ENCODE results near the gene RRAS2. TPM values are rescaled to one million over a fixed set of nuclear protein-coding genes. Genes with fewer than 3 reads are reported as not detected.

The RRAS2 gene
- total RNA-seq, 1 donor from 2014 or later, result 150 TPM

DNA sequence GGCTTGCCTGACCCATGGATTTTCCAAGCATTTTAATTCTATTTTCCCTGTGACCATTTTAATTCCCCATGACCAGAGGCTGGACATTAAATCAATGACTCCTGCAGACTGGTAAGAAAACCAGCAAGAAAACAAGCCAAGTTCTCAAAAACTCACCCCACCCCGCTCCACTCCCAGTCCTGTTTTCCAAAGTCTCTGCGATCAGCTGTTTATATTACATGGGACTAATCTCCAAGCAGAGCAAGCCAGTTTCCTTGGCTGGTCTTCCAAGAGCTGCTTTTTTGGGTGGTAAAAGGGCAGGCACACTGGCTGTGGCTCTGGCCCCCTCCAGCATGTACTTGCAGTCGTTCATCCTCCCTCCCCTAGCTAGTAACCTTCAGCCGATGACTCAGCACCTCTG, 97.9 kb downstream of the RRAS2 start:
- H3K27ac Mint-ChIP-seq (ENCODE audit: unreplicated experiment), result no peak overlapping the region
- peaks cover 2% of the 10 kb centered on the region for H3K9me3 Mint-ChIP-seq (ENCODE audit: unreplicated experiment)
- H3K4me1 Mint-ChIP-seq (ENCODE audit: low read depth, unreplicated experiment), result peaks cover 12% of the 10 kb centered on the region
- no peaks in the 10 kb centered on the region for H3K4me1 ChIP-seq (ENCODE audit: insufficient read depth, low read length)
- H3K79me2 ChIP-seq (ENCODE audit: insufficient read depth, low read length), result no peaks in the 10 kb centered on the region
- no peaks in the 10 kb centered on the region for H3K9me3 ChIP-seq (ENCODE audit: insufficient read depth, low read depth, low read length)
- H3K4me3 ChIP-seq (ENCODE audit: insufficient read depth, low read depth, low read length), result no peak overlapping the region
- H3K27me3 ChIP-seq (ENCODE audit: insufficient read depth, low read length), result no peaks in the 10 kb centered on the region
- no peaks in the 10 kb centered on the region for H3K27me3 Mint-ChIP-seq (ENCODE audit: low read depth, unreplicated experiment)
- H2AFZ ChIP-seq (ENCODE audit: low read depth, low read length), result no peak overlapping the region
- no peaks in the 10 kb centered on the region for H3K36me3 ChIP-seq (ENCODE audit: insufficient read depth, low read length)
- H4K20me1 ChIP-seq (ENCODE audit: insufficient read depth, low read length), result no peaks in the 10 kb centered on the region
- H3K36me3 Mint-ChIP-seq (ENCODE audit: low read depth, unreplicated experiment), result peaks cover 23% of the 10 kb centered on the region
- no peak overlapping the region for H3K4me2 ChIP-seq (ENCODE audit: low read length)
- H3K27ac ChIP-seq (ENCODE audit: low read depth, low read length), result no peak overlapping the region
- no peak for TF ChIP-seq EZH2 (IDR thresholded peaks at IDR 0.05; ENCODE audit: insufficient read depth, low read length)
- TF ChIP-seq, protein P1, sequence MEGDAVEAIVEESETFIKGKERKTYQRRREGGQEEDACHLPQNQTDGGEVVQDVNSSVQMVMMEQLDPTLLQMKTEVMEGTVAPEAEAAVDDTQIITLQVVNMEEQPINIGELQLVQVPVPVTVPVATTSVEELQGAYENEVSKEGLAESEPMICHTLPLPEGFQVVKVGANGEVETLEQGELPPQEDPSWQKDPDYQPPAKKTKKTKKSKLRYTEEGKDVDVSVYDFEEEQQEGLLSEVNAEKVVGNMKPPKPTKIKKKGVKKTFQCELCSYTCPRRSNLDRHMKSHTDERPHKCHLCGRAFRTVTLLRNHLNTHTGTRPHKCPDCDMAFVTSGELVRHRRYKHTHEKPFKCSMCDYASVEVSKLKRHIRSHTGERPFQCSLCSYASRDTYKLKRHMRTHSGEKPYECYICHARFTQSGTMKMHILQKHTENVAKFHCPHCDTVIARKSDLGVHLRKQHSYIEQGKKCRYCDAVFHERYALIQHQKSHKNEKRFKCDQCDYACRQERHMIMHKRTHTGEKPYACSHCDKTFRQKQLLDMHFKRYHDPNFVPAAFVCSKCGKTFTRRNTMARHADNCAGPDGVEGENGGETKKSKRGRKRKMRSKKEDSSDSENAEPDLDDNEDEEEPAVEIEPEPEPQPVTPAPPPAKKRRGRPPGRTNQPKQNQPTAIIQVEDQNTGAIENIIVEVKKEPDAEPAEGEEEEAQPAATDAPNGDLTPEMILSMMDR (IDR thresholded peaks at IDR 0.05; ENCODE audit: insufficient read depth, low read depth, low read length), result no peak
- no peak for FAIRE-seq
- H3K9ac ChIP-seq (ENCODE audit: low read length), result no peak overlapping the region
- no peak for DNase-seq (ENCODE audit: low read depth)
- H3K4me3 Mint-ChIP-seq (ENCODE audit: unreplicated experiment), result no peak overlapping the region

DNA sequence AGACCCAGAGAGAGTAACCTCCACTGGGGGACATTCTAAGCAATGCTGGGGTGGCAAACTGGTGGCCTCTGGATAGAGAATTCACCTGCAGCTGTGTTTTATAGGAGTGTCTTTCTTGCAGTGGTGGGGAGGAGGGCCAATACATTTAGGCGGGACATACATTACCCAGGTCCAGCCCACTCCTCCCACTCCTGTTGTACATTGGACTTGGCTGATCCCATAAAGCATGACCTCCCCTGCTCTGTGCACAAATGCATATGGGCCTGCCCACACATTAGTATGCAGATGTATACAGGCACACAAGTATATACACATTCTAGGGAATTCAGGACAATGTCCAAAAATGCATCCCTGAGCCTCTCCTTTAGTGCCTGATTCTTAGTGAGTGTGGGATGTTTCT, 99.1 kb downstream of the RRAS2 start:
- H4K20me1 ChIP-seq (ENCODE audit: insufficient read depth, low read length), result no peaks in the 10 kb centered on the region
- H3K36me3 ChIP-seq (ENCODE audit: insufficient read depth, low read length), result no peaks in the 10 kb centered on the region
- no peak for FAIRE-seq
- no peak overlapping the region for H3K4me3 ChIP-seq (ENCODE audit: insufficient read depth, low read depth, low read length)
- H3K9ac ChIP-seq (ENCODE audit: low read length), result no peak overlapping the region
- H3K27ac ChIP-seq (ENCODE audit: low read depth, low read length), result no peak overlapping the region
- no peak overlapping the region for H3K4me2 ChIP-seq (ENCODE audit: low read length)
- DNase-seq (ENCODE audit: low read depth), result no peak
- no peak overlapping the region for H2AFZ ChIP-seq (ENCODE audit: low read depth, low read length)
- no peak overlapping the region for H3K4me3 Mint-ChIP-seq (ENCODE audit: unreplicated experiment)
- H3K9me3 Mint-ChIP-seq (ENCODE audit: unreplicated experiment), result peaks cover 2% of the 10 kb centered on the region
- H3K4me1 Mint-ChIP-seq (ENCODE audit: low read depth, unreplicated experiment), result peaks cover 13% of the 10 kb centered on the region
- no peaks in the 10 kb centered on the region for H3K4me1 ChIP-seq (ENCODE audit: insufficient read depth, low read length)
- TF ChIP-seq EZH2 (IDR thresholded peaks at IDR 0.05; ENCODE audit: insufficient read depth, low read length), result no peak
- TF ChIP-seq, protein P1 (IDR thresholded peaks at IDR 0.05; ENCODE audit: insufficient read depth, low read depth, low read length), result no peak
- no peaks in the 10 kb centered on the region for H3K27me3 ChIP-seq (ENCODE audit: insufficient read depth, low read length)
- H3K9me3 ChIP-seq (ENCODE audit: insufficient read depth, low read depth, low read length), result no peaks in the 10 kb centered on the region
- H3K27ac Mint-ChIP-seq (ENCODE audit: unreplicated experiment), result no peak overlapping the region
- H3K36me3 Mint-ChIP-seq (ENCODE audit: low read depth, unreplicated experiment), result peaks cover 14% of the 10 kb centered on the region
- H3K79me2 ChIP-seq (ENCODE audit: insufficient read depth, low read length), result no peaks in the 10 kb centered on the region
- no peaks in the 10 kb centered on the region for H3K27me3 Mint-ChIP-seq (ENCODE audit: low read depth, unreplicated experiment)

DNA sequence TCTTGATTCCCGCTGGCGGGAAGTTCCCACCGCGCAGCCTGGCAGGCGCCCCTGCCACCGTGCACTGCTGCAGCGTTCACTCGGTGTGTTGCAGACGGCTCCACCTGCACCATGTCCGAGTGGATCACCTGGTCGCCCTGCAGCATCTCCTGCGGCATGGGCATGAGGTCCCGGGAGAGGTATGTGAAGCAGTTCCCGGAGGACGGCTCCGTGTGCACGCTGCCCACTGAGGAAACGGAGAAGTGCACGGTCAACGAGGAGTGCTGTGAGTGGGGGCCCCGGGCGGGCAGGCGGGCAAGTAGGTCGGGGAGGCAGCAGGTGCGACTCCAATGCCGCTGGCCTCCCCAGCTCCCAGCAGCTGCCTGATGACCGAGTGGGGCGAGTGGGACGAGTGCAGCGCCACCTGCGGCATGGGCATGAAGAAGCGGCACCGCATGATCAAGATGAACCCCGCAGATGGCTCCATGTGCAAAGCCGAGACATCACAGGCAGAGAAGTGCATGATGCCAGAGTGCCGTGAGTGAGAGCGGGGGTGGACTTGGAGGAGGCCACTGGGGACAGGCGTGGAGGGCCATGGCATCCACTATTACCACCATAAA, 99.7 kb downstream of the RRAS2 start:
- Histone ChIP-seq H3K9me3 (ENCODE audit: insufficient read depth, low read depth, low read length) (no peaks in the 10 kb centered on the region), H3K4me2 (ENCODE audit: low read length) (no peak overlapping the region), H3K27ac (ENCODE audit: low read depth, low read length) (no peak overlapping the region), H3K27me3 (ENCODE audit: insufficient read depth, low read length) (no peaks in the 10 kb centered on the region), H3K4me1 (ENCODE audit: insufficient read depth, low read length) (no peaks in the 10 kb centered on the region), H2AFZ (ENCODE audit: low read depth, low read length) (no peak overlapping the region), H3K36me3 (ENCODE audit: insufficient read depth, low read length) (no peaks in the 10 kb centered on the region), H3K9ac (ENCODE audit: low read length) (no peak overlapping the region), H4K20me1 (ENCODE audit: insufficient read depth, low read length) (no peaks in the 10 kb centered on the region), H3K4me3 (ENCODE audit: insufficient read depth, low read depth, low read length) (no peak overlapping the region), H3K79me2 (ENCODE audit: insufficient read depth, low read length) (no peaks in the 10 kb centered on the region)
- no peak overlapping the region for H3K4me3 Mint-ChIP-seq (ENCODE audit: unreplicated experiment)
- H3K27ac Mint-ChIP-seq (ENCODE audit: unreplicated experiment), result no peak overlapping the region
- no peaks in the 10 kb centered on the region for H3K27me3 Mint-ChIP-seq (ENCODE audit: low read depth, unreplicated experiment)
- TF ChIP-seq EZH2 (IDR thresholded peaks at IDR 0.05; ENCODE audit: insufficient read depth, low read length), result no peak
- TF ChIP-seq, protein P1 (IDR thresholded peaks at IDR 0.05; ENCODE audit: insufficient read depth, low read depth, low read length), result no peak
- DNase-seq (ENCODE audit: low read depth) (no peak), FAIRE-seq (no peak)
- peaks cover 17% of the 10 kb centered on the region for H3K4me1 Mint-ChIP-seq (ENCODE audit: low read depth, unreplicated experiment)
- H3K36me3 Mint-ChIP-seq (ENCODE audit: low read depth, unreplicated experiment), result peaks cover 11% of the 10 kb centered on the region
- H3K9me3 Mint-ChIP-seq (ENCODE audit: unreplicated experiment), result peaks cover 2% of the 10 kb centered on the region

Measured in astrocyte (in vitro differentiated cells and primary cell).